HL-60/S4 treated with phorbol 12-myristate 13-acetate at 8.2 ng/mL for 4 days and 3 days (cell line): Measurements from ENCODE around the gene HNRNPDL.
"Not testable (repeated sequence)": the region's sequence is repeated elsewhere in the genome, so short reads cannot be mapped to it uniquely, and the experiment has no call there.

Experiments
- in situ Hi-C: fragments of 300-500 bp; cut with MboI; formaldehyde crosslinking; loops from 2 replicates; pipeline ENCODE4 v1.15.0; 2022; ENCODE audit warnings: low sequenced_read_pairs

The HNRNPDL gene

DNA sequence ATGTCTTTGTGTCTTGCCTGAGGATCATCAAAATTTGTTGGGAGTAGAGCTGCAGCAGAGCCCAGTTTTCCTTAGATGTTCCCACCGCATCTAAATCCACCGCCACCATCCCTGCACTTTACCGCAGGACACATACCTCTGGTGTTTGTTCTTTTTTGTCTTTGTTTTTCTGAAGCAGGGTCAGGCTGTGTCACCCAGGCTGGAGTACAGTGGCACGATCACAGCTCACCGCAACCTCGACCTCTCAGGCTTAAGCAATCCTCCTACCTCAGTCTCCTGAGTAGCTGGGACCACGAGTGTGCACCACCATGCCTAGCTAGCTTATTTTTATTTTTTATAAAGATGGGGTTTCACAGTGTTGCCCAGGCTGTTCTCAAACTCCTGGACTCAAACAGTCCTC lies 4.7 kb upstream of the HNRNPDL start:
- in situ Hi-C loops = no loop called here

DNA sequence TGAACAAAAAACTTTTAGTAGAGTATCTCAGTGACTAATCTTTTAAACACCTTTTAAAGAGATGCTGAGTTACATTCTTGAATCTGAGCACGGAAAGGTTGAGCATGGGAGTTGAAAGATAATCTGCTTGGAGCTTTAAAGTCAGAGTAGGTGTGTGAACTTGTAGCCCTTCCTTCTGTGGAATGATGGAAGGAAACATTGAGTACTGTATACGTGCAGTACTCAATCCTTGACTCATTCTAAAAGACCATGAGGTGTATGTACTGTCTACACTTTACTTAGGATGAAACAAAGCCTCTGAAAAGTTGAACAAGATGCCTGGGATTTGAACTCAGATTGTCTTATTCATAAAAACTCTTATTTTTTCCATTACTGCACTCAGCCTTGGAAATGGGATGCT lies 3.5 kb upstream of the HNRNPDL start:
- in situ Hi-C loops = no loop called here

DNA sequence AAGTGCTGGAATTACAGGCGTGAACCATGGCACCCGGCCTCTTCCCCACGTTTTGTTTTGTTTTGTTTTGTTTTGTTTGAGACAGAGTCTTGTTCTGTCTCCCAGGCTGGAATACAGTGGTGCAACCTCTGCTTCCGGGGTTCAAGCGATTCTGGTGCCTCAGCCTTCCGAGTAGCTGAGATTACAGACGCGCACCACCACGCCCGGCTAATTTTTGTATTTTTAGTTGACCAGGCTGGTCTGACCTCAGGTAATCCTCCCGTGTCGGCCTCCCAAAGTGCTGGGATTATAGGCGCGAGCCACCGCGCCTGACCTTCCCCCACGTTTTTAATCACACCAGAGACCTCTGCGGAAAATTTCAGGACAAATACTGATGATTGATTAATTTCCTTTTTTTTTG lies 2.3 kb upstream of the HNRNPDL start:
- in situ Hi-C loops = no loop called here

GRCh38 chr4:82431831-82432230 lies 1.6 kb upstream of the HNRNPDL start:
- in situ Hi-C loops = no loop called here

DNA sequence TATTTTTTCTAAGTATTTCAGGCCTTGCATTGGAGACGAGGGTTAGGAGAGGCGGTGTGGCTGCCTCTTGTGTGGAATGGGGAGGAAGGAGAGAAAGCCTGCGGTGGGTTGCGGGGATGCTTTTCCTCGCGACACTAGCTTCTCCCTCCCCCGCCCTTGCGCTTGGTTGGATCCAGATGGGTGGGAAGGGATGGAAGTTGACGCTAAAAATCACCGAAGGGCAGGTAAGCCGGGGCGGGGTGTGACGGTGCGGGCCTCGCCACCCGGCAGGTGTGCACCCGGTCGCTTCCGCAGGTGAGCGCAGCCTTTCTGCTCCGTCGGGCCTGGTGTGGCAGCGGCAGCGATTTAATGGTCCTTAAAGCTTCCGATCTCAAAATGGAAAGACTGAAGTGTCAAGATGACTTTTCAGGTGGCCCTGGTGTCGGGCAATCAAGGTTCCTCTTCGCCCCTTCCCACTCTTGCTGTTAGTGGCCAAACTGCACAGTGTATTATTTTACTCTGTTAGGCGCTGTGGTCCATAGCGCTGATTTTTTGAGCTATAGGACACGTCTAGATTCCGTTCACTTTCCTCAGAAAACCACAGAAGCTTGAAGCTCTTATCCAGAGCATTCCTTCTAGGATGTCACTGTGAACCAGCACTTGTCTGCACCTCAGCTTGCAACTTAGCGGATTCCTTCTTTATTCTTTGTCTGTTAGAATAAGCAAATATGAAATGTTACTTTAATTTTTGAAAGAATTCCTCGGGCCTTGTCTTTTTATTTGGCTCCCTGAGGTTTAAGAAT lies 893 bp upstream of the HNRNPDL start:
- in situ Hi-C loops = no loop called here

- in situ Hi-C loops = no loop called here
Observed at GRCh38 chr4:82429728-82430192, 502 bp downstream of the HNRNPDL start.

DNA sequence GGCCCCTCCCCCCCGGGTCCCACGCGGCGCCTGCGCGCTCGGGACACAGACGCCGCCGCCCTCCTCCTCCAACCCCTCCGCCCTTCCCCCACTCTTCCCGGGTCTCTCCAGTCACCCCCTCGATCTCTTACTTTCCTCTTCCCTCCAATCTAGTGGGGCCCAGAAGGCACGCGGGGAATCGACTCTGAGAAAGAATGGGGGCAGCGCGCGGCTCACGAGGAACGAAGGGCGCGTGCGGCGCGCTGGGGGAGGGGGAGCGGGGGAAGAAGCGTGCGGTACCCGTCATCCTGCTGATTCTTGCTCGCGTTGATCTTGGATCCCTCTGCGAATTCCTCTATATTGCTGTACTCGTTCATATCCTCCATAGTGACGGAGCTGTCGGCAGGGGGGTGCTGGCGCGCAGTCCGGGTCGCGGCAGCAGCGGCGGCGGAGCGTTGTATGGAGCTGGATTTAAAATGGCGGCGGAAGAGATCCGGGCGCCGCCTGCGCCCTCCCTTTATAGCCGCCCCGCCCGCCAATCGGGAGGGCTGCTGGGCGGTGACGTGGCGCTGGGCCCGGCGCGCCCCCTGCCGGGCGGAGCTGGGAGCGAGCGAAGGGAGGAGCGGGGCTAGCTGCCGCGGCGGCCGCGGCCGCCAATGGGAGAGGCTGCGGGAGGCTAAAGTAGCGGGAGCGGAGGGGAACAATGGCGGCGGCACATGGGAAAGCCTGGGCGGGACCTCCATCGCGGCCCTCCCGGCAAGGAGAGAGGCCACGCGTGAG lies 1.1 kb downstream of the HNRNPDL start:
- in situ Hi-C loops = no loop called here

GRCh38 chr4:82428526-82428968 lies 1.7 kb downstream of the HNRNPDL start:
- in situ Hi-C loops = no loop called here

GRCh38 chr4:82425478-82425877 lies 4.8 kb downstream of the HNRNPDL start:
- in situ Hi-C loops = no loop called here

GRCh38 chr4:82423245-82424054 lies 6.8 kb downstream of the HNRNPDL start:
- in situ Hi-C loops = no loop called here

- in situ Hi-C loops = no loop called here
Observed at GRCh38 chr4:82422616-82423015, 7.6 kb downstream of the HNRNPDL start.

- in situ Hi-C loops = no loop called here
Observed at GRCh38 chr4:82421796-82422560, 8.3 kb downstream of the HNRNPDL start.

GRCh38 chr4:82419451-82419850 lies 10.8 kb downstream of the HNRNPDL start:
- in situ Hi-C loops = no loop called here

DNA sequence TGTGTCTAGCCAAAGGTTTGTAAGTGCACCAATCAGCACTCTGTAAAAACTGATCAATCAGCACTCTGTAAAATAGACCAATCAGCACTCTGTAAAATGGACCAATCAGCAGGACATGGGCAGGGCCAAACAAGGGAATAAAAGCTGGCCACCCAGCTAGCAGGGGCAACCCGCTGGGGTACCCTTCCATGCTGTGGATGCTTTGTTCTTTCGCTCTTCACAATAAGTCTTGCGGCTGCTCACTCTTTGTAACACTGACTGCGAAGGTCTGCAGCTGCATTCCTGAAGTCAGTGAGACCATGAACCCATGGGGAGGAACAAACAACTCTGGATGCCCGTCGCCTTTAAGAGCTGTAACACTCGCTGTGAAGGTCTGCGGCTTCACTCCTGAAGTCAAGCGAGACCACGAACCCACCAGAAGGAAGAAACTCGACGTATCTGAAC lies 14.3 kb downstream of the HNRNPDL start:
- in situ Hi-C loops = no loop called here

GRCh38 chr4:82415061-82415460 lies 15.2 kb downstream of the HNRNPDL start:
- in situ Hi-C loops = not testable (repeated sequence)

DNA sequence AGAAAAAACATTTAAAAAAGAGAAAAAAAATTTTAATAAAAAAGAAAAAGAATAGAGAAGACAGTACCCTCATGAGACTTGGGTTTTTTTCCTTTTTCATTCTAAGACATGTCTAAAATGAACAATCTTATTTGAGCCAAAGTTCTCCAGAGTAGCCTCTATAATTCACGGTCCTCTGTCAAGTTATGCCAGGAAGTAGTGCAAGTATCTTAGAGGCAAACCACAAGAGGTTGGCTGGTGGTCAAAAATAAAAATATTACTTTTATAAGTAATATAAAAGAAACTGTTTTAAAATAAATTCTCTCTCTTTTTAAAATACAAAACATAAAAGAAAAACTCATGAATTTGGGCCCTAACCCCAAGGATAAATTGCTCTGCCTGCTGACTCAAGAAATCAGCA lies 26.5 kb downstream of the HNRNPDL start:
- in situ Hi-C loops = no loop called here

- in situ Hi-C loops = no loop called here
Observed at GRCh38 chr4:82402196-82402775, 28.0 kb downstream of the HNRNPDL start.

DNA sequence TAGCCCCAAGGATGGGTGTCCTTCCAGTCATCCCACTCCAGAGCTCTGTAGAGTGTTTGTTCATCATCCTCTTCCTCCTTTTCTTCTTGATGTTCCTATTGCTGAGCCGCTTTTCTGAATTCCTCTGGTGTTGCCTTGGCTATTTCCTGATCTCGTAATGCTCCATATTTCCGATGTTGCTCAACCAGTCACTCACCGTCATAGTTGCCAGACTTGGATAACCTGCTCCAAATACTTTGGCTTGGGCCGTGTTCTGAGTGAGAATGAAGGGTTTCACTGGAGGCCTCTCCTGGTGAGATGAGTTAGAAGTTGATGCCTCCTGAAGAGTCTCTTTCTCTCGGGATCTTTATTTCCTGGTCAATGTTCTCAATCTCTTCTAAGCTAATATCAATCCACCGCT lies 28.7 kb downstream of the HNRNPDL start:
- in situ Hi-C loops = no loop called here

DNA sequence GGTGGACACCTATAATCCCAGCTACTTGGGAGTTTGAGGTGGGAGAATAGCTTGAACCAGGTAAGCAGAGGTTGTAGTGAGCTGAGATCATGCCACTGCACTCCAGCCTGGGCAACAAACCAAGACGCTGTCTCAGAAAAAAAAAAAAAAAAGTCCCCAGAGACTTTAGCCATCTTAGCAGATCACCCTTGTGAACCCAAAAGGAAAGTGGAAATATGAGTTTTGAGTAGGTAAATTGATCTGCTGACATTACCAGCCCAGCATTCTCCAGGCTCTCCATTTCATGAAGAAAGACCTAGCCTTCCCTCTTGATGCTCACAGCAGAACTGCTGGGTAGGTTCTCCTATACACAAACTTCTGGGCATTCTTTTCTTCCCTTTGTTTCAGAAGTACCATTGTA lies 32.0 kb downstream of the HNRNPDL start:
- in situ Hi-C loops = no loop called here

GRCh38 chr4:82397527-82397926 lies 32.7 kb downstream of the HNRNPDL start:
- in situ Hi-C loops = no loop called here
